Thyroid gland (tissue), 4 donors: Measurements from ENCODE around the gene RPP25L. TPM values are rescaled to one million over a fixed set of nuclear protein-coding genes. Genes with fewer than 3 reads are reported as not detected.
A peak's percentile ranks its signal among the peaks of the same experiment; 100 is the strongest.

Experiments used
- DNase-seq, 2 donors: peaks; one replicate each; pipeline ENCODE4 v3.0.0-alpha.2; 2019
- H3K27ac ChIP-seq, 3 donors: fragments of 200-600 bp; sonication (generic); 1 replicate in 2 of 3; 2 replicates in 1 of 3; pipeline ENCODE4 v1.5.1; 2016 to 2019; ENCODE audit warnings: mild to moderate bottlenecking in 1 of 3, moderate library complexity in 1 of 3
- H3K27me3 ChIP-seq: fragments of 200-600 bp; sonication (generic); one replicate; pipeline ENCODE4 v1.5.1; 2019
- H3K36me3 ChIP-seq, 2 donors: fragments of 200-600 bp; sonication (generic); one replicate each; pipeline ENCODE4 v1.5.1; 2016 to 2019
- H3K4me1 ChIP-seq, 2 donors: fragments of 200-600 bp; sonication (generic); one replicate each; pipeline ENCODE4 v1.5.1; 2017 to 2019
- H3K4me3 ChIP-seq, 3 donors: fragments of 200-600 bp; sonication (generic); replicated peaks in 1 of 3; 1 replicate in 2 of 3; 2 replicates in 1 of 3; pipeline ENCODE4 v1.5.1; 2016; ENCODE audit warnings: mild to moderate bottlenecking in 1 of 3
- H3K9me3 ChIP-seq: fragments of 200-600 bp; sonication (generic); one replicate; pipeline ENCODE4 v1.5.1; 2017
- POLR2A ChIP-seq, 2 donors: fragments of 450-650 bp; IDR thresholded peaks; one replicate each; pipeline ENCODE4 v1.6.1; 2017; ENCODE audit warnings: antibody characterized with exemption in 2 of 2, mild to moderate bottlenecking in 2 of 2, moderate library complexity in 1 of 2
- WGBS, 2 donors: methylation state at CpG; one replicate each; pipeline ENCODE4 v1.1.5; 2017; 5-methylcytosine and 5-hydroxymethylcytosine counted together
- intact Hi-C: fragments of 100-400 bp; cut with DNase I; formaldehyde crosslinking; loops from one replicate; pipeline ENCODE4 v1.15.1; 2023
- total RNA-seq, 4 donors: library from RNA; depleted of rRNA; stranded (reverse); fragments of >200 nt; gene quantifications; one replicate each; pipeline ENCODE4 v1.2.3, GENCODE V29; 2016
- TF ChIP-seq, protein P1 (sequence below), 6 experiments: fragments of 200-600 bp in 3 of 6; fragments of 450-650 bp in 3 of 6; sonication (generic) in 3 of 6; IDR thresholded peaks; one replicate each; pipeline ENCODE4 v1.5.1; 2016 to 2019; ENCODE audit warnings: antibody characterized with exemption in 6 of 6, mild to moderate bottlenecking in 2 of 6, inconsistent platforms in 1 of 6, moderate library complexity in 1 of 6

RPP25L gene
- total RNA-seq, 4 donors from 2014 or later: 20.7 to 39.0 (median 25.8) TPM

DNA sequence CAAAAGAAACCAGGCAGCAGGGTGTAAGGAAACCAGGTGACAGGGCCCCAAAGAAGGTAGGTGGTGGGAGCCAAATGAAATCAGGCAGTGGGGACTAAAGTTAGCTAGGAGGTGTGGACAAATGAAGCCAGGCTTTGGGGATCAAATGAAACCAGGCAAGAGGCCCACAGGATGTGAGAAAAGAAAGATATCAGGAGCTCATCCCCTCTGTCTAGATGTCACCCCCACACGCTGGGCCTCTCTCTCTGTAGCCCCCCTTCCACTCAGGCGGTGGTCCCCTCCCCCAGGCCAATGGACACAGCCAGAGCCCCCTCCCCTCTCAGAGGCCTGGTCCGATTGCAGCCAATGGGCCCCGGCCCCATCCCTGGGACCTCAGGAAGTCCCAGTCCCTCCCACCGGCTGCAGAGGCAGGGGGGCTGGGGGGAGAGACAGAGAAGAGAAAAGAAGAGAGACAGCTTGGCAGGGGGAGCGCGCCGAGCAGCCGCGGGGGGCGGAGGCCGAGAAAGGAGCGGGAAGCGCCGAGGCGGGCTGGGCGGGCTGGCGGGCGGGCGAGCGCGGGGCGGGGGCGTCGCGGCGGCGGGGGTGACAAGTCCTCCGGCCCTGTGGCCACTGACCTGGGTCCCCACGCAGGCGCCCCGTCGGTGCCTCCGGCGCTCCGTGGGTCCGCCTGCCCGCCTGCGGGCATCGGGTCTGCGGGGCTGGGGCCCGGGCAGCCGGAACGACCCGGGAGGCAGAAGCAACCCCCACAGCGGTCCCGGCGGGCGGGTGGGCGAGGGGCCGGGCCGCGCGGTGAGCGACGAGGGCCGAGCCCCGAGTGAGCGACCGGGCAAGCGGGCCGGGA, 34.3 kb downstream of the RPP25L start:
- H3K4me1 ChIP-seq: peaks cover 0 to 9% of the 10 kb centered on the region in 2 donors
- no peaks in the 10 kb centered on the region for H3K9me3 ChIP-seq
- WGBS, 2 donors: 15 to 43% methylated on average over 6 of the region's 62 CpGs
- TF ChIP-seq, protein P1, sequence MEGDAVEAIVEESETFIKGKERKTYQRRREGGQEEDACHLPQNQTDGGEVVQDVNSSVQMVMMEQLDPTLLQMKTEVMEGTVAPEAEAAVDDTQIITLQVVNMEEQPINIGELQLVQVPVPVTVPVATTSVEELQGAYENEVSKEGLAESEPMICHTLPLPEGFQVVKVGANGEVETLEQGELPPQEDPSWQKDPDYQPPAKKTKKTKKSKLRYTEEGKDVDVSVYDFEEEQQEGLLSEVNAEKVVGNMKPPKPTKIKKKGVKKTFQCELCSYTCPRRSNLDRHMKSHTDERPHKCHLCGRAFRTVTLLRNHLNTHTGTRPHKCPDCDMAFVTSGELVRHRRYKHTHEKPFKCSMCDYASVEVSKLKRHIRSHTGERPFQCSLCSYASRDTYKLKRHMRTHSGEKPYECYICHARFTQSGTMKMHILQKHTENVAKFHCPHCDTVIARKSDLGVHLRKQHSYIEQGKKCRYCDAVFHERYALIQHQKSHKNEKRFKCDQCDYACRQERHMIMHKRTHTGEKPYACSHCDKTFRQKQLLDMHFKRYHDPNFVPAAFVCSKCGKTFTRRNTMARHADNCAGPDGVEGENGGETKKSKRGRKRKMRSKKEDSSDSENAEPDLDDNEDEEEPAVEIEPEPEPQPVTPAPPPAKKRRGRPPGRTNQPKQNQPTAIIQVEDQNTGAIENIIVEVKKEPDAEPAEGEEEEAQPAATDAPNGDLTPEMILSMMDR (IDR thresholded peaks at IDR 0.05): no peak
- no peak for TF ChIP-seq POLR2A (IDR thresholded peaks at IDR 0.05)
- peak overlapping the region in 1 of 3 donors; percentile 9 for H3K4me3 ChIP-seq
- no peak for DNase-seq
- intact Hi-C loops: no loop called here
- peaks cover 7% of the 10 kb centered on the region for H3K27me3 ChIP-seq
- H3K27ac ChIP-seq: no peak overlapping the region
- no peaks in the 10 kb centered on the region for H3K36me3 ChIP-seq

DNA sequence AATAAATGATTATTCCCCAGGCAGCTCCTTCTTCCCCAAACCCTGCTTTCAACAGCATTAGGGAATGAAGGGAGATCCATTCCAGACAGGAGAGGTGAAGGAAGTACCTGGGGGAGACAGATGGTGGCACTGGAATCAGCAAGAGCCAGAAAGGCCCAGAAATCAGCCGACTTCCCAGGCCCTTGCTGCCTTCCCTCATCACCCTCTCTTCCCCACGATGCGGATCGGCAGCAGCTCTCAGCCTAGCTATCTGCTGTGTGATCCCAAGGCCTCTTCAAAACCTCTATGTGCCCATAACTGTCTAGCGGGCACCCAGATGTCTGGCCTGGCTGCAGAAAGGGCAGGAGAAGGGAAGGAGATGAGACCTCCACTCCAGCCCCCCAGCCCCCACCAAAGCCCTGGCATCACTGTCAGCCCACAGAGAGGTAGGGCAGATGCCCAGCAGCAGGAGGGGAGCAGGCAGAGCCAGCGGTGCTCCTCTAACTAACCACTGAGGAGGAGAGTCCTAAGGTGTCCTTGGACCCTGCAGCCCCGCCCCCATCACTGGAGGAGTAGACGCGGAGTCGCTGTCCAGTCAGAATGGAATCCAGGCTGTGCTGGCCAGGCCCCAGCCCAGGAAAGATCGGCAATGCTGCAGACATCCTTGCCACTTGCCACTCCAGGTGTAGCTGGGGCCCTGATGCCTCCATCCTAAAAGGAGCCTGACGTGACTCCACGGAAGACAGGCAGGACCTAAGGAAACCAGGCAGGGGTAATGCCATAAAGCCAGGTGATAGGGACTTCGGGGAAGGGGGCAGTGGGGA, 35.1 kb downstream of the RPP25L start:
- Histone ChIP-seq H3K9me3 (no peaks in the 10 kb centered on the region), H3K4me3 (no peak overlapping the region), H3K36me3 (no peaks in the 10 kb centered on the region), H3K27ac (no peak overlapping the region), H3K4me1 (peaks cover 0 to 9% of the 10 kb centered on the region in 2 donors), H3K27me3 (peaks cover 7% of the 10 kb centered on the region)
- intact Hi-C loops: no loop called here
- WGBS, 2 donors: 78 to 80% methylated on average over 7 to 13 of the region's 14 CpGs
- TF ChIP-seq POLR2A (IDR thresholded peaks at IDR 0.05): no peak
- TF ChIP-seq, protein P1 (IDR thresholded peaks at IDR 0.05): no peak
- no peak for DNase-seq

DNA sequence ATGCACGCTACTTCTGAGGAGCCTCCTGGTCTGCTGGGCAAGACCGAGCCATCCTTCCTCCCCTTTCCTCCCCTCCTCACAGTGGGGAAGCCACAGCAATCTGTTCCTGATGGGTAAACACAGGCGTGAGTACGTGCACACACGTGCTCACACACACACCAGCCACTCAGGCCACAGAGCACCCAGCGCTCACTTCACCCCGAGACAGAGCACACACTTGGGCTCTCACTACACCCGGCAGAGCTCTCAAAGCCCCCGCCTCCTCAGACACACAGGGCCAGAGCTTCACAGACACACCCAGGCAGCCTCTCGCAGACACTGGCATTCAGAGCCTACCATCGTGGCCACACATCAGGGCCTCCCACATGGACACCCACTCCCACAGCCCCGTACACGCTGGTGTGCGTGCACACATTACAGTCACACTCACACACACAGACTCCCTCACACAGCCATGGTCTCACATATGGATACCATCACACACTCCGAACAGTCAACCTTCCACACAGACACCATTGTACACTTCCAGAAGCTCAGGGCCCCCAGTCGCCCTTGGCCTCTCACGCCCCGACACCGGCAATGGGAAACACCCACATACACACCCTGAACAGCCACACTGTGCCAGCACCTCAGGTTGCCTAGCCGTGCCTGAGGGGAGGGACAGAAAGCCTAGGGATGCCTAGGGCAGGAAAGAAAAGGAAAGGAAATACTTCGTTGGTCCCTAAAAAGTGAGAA, 35.9 kb downstream of the RPP25L start:
- peaks cover 7% of the 10 kb centered on the region for H3K27me3 ChIP-seq
- H3K4me1 ChIP-seq: peaks cover 0 to 11% of the 10 kb centered on the region in 2 donors
- DNase-seq: no peak
- TF ChIP-seq, protein P1 (IDR thresholded peaks at IDR 0.05): no peak
- TF ChIP-seq POLR2A (IDR thresholded peaks at IDR 0.05): no peak
- H3K27ac ChIP-seq: no peak overlapping the region
- H3K36me3 ChIP-seq: no peaks in the 10 kb centered on the region
- WGBS, 2 donors: 60 to 77% methylated on average over 20 of the region's 21 CpGs
- no peaks in the 10 kb centered on the region for H3K9me3 ChIP-seq
- H3K4me3 ChIP-seq: no peak overlapping the region
- intact Hi-C loops: no loop called here

DNA sequence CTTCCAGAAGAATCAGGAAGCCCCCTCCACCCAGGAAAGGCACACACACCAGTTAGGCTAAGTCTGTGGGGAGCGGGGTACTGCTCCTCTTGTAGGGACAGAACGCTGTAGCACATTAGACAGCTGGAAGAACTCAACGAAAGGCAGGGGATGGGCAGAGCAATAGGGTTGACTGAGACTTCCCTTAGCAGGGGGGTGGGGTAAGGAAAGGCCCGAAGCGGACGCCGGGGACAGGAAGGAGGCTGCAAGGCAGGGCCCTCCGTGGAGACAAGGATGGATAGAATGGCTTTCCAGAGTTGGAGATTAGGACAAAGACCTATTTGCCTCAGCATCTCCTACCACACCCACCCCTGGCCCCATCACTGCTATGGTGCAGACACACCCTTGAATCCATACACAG, 36.7 kb downstream of the RPP25L start:
- intact Hi-C loops: no loop called here
- Histone ChIP-seq H3K9me3 (no peaks in the 10 kb centered on the region), H3K27me3 (peaks cover 7% of the 10 kb centered on the region), H3K36me3 (no peaks in the 10 kb centered on the region), H3K4me1 (peaks cover 0 to 13% of the 10 kb centered on the region in 2 donors), H3K4me3 (no peak overlapping the region), H3K27ac (no peak overlapping the region)
- TF ChIP-seq POLR2A (IDR thresholded peaks at IDR 0.05): no peak
- TF ChIP-seq, protein P1 (IDR thresholded peaks at IDR 0.05): no peak
- no peak for DNase-seq
- WGBS, 2 donors: 62 to 75% methylated on average over 8 of the region's 8 CpGs
